GM12875 (cell line): ENCODE measurements around the gene SUCNR1.
"Not testable (repeated sequence)": the region's sequence is repeated elsewhere in the genome, so short reads cannot be mapped to it uniquely, and the experiment has no call there.

Experiments used
- H3K4me3 ChIP-seq: one replicate; pipeline ENCODE4 v1.5.1; 2011; ENCODE audit warnings: low read depth, low read length, control low read depth
- TF ChIP-seq, protein P1 (sequence below): IDR thresholded peaks from 2 replicates; pipeline ENCODE4 v1.5.1; 2011; ENCODE audit warnings: low read depth, mild to moderate bottlenecking, control low read depth, inconsistent platforms, low read length, moderate library complexity, borderline replicate concordance; ENCODE audit not compliant: insufficient read depth

SUCNR1 gene

DNA sequence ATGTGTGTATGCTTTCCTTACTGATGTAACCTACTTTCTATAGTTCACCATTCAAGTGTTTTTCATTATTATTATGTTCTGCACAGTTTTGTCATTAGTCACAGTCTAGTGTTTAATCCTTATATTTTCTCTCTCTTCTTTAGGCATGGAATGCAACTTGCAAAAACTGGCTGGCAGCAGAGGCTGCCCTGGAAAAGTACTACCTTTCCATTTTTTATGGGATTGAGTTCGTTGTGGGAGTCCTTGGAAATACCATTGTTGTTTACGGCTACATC, 6.9 kb downstream of the SUCNR1 start:
- TF ChIP-seq, protein P1, sequence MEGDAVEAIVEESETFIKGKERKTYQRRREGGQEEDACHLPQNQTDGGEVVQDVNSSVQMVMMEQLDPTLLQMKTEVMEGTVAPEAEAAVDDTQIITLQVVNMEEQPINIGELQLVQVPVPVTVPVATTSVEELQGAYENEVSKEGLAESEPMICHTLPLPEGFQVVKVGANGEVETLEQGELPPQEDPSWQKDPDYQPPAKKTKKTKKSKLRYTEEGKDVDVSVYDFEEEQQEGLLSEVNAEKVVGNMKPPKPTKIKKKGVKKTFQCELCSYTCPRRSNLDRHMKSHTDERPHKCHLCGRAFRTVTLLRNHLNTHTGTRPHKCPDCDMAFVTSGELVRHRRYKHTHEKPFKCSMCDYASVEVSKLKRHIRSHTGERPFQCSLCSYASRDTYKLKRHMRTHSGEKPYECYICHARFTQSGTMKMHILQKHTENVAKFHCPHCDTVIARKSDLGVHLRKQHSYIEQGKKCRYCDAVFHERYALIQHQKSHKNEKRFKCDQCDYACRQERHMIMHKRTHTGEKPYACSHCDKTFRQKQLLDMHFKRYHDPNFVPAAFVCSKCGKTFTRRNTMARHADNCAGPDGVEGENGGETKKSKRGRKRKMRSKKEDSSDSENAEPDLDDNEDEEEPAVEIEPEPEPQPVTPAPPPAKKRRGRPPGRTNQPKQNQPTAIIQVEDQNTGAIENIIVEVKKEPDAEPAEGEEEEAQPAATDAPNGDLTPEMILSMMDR: no peak
- H3K4me3 ChIP-seq: no peak overlapping the region

DNA sequence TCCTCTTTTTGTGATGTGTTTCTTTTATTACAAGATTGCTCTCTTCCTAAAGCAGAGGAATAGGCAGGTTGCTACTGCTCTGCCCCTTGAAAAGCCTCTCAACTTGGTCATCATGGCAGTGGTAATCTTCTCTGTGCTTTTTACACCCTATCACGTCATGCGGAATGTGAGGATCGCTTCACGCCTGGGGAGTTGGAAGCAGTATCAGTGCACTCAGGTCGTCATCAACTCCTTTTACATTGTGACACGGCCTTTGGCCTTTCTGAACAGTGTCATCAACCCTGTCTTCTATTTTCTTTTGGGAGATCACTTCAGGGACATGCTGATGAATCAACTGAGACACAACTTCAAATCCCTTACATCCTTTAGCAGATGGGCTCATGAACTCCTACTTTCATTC, 7.7 kb downstream of the SUCNR1 start:
- no peak overlapping the region for H3K4me3 ChIP-seq
- TF ChIP-seq, protein P1: no peak

GRCh38 chr3:151885397-151885796, 12.0 kb downstream of the SUCNR1 start:
- H3K4me3 ChIP-seq: not testable (repeated sequence)

DNA sequence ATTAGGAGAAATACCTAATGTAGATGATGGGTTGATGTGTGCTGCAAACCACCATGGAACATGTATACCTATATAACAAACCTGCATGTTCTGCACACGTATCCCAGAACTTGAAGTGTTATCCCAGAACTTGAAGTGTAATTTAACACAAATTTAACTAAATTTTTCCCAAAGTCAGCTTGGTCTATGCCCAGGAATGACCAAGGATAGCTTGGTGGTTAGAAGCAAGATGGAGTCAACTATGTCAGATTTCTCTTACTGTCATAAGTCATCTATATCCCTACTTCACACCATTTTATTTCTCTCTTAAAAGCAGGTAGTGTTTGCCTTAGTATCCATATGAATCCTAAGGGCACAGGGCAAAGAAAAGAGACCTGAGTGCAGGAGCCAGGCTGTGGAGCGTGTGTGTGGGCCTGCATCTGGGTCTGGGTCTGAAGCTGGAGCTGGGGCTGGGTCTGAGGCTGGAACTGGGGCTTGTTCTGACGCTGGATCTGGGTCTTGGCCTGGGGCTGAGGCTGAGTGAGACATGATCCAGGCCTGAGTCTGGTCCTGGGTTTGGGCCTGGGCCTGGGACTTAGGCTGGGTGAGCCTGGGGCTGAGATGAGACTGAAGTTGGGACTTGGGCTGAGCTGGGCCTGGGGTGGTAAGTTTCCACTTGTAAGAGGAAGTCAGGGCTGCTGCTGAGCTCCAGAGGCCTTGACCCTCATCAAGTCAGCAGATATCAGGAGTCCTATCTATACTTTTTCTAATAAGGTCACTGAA, 14.2 kb downstream of the SUCNR1 start:
- not testable (repeated sequence) for H3K4me3 ChIP-seq

- TF ChIP-seq, protein P1: no peak
- H3K4me3 ChIP-seq: no peak overlapping the region
These were observed 17.3 kb downstream of the SUCNR1 start for GRCh38 chr3:151890721-151891141.

DNA sequence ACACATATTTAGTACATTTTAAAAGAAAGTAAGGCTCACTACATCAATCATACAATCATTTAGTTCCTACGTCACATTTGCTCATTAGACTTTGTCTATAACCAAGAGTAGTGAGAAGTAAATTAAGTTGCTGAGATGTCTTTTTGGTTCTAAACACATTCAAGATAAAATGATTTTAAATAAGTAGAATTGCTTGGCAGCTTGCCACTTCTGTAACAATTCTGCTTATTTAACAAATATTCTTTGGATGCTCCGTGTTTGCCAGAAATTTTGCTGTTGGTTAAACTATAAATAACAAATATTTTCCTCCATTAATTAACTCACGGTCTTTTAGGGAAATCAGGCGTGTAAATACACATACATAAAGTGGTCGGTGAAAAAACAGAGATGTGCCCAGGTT, 18.3 kb downstream of the SUCNR1 start:
- H3K4me3 ChIP-seq: no peak overlapping the region
- TF ChIP-seq, protein P1: no peak

DNA sequence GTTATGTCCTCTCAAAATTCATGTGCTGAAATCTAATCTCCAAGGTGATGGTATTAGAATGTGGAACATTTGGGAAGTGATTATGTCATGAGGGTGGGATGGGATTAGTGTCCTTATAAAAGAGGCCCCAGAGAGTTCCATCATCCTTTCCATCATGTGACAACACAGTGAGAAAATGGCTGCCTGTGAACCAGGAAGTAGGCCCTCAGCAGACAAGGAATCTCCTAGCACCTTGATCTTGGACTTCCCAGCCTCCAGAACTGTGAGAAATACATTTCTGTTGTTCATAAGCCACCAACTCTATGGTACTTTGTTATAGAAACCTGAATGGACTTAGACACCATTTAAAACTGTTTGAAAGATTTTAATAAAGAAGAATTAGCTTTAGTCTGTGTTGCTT, 20.8 kb downstream of the SUCNR1 start:
- TF ChIP-seq, protein P1: no peak

DNA sequence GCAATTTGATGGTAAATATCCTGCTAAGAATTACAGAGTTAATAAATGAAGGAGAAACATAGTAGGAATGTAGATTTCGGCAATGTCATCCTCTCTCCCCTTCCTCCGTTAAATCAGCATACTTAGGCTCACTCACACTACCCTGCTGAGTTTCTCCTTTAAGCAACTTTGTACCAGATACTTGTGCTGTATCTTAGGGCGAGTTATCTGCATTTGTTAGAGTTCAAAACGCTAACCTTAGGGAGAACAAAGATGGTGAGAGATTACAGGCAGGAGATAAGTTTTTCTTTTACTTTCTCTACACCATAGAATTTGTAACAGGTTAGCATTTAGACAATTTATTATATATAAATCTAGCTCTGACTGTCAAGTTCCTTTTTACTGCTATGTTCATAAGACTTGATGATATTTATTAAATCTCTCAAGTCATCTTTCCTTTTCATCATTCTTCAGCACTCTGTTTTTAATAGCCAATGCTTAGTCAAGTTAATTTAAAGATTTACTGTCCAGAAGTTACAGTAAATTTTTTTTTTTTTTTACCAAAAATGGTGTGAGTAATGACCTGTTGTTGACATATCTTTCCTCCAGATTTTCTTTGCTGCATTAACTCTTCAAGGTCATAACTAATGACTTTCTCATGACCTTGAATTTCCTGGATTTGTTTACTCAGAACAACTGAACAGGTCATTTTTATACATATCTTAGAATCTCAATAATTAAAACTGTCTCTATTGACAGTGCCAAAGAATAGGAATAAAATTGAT, 22.2 kb downstream of the SUCNR1 start:
- TF ChIP-seq, protein P1: no peak
- H3K4me3 ChIP-seq: no peak overlapping the region

More for the DNA sequence above, 20.8 kb downstream of the SUCNR1 start:
- H3K4me3 ChIP-seq: no peak overlapping the region
